GM19468 (cell line): ENCODE measurements around the gene LCA5.
"Not testable (repeated sequence)": the region's sequence is repeated elsewhere in the genome, so short reads cannot be mapped to it uniquely, and the experiment has no call there.

Source experiments
- ATAC-seq: cut with Tn5 transposase; IDR thresholded peaks from one replicate; pipeline ENCODE4 v1.9.1; 2021; ENCODE audit warnings: mild to moderate bottlenecking, moderate library complexity, moderate number of reproducible peaks; ENCODE audit not compliant: unreplicated experiment; ENCODE audit errors: extremely low read depth

Gene LCA5

DNA sequence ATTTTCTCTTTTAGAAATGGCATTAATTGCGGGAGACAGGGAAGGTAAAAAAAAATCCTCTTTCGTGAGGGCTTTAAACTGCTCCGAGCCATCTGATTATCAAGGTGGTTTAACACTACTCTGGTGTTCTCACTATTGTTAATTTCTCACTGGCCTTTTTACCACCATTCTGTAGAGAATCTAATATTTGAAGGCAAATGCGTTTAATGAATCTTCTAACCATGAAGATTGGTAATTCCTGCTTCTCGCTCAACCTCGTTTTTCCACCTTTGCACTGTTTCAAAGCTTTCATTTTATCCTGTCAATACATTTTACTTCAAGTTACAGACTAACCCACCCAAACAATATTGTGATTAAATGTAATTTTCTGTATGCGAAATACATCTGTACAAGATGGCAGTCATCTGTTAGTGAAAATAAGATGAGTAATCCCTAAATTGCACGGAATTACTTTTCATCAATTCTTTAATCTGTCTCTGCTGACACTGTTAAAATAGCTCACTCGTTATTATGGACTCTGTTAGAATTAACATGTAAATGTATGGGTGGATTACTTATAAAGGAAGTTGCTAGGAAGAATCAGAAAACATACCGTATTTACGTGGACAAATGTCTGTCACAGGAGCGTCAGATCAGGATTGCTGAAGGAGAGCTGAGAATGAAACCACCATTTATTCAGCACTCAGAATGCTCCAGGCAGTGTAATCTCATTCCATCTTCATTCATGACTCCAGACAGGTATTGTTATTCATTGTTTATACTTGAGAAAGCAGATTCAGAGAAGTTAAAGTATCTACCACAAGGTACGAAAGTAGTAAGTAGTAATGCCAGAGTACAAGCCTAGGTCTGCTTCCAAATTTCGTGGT lies 1.1 kb upstream of the LCA5 start:
- ATAC-seq = no peak

DNA sequence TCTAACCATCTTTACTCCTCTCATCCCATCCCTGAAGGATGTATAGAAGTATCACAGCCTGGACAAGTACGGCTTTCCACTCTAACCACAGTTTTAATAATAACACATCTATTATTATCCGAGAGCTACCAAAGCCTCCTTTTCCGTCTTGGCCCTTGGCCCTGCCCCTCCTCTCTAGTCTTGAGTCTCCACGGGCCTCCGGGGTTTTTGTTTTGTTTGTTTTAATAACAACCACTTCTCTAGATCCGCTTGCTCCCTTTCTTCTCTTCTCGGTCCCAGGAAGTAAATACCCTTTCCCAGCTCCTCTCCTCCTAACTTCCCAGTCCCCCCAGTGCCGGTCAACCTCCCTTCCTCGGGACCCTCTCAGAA lies 661 bp downstream of the LCA5 start:
- no peak for ATAC-seq

DNA sequence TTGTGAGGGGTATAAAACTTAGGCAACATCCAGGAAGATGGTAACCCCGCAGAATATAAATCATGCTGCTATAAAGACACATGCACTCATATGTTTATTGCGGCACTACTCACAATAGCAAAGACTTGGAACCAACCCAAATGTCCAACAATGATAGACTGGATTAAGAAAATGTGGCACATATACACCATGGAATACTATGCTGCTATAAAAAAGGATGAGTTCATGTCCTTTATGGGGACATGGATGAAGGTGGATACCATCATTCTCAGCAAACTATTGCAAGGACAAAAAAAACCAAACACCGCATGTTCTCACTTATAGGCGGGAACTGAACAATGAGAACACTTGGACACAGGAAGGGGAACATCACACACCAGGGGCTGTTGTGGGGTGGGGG lies 7.7 kb downstream of the LCA5 start:
- ATAC-seq = not testable (repeated sequence)

DNA sequence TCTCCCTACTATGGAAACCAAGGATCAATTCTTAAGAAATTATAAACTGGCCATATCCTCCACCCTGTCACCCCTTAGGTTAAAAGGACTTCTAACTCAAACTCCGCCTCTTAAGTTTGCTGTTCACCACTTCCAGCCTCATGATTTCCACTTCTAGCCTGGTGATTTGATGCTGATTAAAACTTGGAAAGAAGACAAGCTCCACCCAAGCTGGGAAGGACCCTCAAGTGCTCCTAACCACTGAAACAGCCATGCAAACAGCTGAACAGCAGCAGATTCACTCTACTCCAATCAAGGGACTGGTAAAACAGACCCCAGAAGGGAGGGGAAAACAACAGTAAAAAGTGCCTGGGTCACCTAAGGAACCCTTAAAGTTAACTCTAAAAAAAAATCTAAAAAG lies 10.3 kb downstream of the LCA5 start:
- no peak for ATAC-seq

DNA sequence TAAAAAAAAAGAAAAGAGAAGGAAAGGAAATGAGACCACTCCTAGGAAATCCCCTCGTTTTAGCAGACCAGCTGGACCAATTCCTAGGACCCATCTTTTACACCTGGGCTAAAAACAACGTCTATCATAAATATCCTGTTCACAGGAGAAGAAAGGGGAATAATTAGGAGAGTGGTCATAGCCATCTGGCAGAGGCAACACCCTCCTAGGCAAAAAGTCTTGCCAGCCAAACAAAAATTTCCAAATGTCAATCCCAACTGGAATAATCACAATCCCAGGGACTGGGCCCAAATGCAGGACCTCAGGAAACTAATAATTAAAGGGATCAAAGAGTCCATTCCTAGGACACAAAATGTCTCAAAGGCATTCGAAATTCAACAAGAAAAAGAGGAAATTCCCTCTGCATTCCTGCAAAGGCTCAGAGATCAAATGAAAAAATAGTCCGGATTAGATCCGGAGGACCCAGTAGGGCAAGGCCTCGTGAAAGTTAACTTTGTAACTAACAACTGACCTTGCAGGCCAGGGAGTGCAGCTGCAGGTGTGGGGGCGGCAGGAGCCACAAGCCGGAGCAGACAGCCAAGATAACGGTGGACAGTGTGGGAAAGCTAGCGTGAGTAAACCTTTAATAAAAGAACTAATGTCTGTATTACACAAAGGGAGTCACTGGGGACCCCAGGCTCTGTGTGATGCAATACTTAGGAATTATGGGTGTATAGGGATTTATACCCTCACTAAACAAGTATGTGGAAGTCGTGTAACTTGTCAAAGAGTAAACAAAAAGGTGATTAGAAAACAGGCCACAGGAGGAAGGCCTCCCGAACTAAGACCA lies 11.7 kb downstream of the LCA5 start:
- no peak for ATAC-seq

DNA sequence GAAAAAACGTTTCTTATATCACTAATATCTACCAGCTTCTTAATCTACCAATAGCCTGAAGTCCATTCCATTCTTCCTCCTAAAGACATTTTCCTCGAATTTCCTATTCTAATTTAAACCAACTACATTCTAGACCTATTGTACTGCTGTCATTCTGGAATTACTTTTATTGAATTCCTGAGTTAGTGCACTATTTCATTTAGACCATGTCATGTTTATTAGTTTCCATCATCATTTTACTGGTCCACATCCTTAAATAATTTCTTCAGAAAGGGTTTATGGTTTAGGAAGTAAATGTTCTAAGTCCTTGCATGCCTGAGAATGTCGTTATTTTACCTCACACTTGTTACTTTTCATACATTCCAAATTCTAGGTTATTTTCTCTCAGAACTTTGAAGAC lies 13.2 kb downstream of the LCA5 start:
- ATAC-seq = no peak

DNA sequence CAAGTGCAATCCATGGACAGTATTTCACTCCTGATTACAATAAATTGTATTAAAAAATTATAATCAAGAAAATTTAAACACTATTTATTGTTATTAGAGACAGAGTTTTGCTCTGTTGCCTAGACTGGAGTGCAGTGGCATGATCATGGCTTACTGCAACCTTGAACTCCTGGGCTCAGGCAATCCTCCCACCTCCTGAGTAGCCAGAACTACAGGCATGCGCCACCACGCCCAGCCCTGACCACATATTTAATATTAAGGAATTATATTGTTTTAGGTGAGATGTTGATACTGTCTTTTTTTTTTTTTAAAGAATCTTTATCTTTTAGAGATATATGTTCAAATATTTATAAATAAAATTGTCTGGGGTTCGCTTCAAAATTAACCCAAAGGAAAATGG lies 14.6 kb downstream of the LCA5 start:
- no peak for ATAC-seq

DNA sequence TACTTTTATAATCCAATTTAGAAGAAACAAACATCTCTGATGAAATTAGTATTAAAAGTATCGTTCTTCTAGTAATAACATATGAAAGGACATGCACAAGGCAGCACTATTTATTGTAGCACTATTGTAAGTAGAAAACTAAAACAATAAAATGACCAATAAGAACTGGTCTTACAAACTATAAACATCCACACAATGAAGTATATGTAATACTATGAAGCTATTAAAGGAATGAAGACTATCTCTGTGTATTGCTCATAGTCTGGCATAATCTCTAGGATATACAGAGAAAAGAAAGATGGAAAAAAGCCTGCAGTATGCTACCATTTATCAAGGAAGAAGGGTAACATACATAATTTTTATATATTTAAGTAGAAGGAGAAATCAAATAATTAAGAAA lies 16.7 kb downstream of the LCA5 start:
- no peak for ATAC-seq

DNA sequence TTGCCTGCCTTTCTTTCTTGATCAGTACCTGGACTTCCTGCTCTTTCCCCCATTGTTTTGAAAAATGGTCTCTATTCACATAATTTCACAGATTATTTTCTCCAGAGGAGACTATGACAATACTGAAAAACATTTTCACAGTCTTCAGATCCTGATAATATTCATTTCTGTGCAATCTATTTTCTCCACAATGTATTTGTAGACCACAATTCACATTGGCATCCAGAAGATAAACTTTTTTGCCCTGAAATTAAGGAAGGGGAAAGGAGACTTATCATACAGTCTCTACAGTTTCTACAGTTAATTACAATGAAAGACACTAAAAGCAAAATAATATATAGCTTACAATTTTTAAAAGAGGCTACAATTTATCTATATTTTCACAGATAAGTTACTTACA lies 18.4 kb downstream of the LCA5 start:
- ATAC-seq = no peak

DNA sequence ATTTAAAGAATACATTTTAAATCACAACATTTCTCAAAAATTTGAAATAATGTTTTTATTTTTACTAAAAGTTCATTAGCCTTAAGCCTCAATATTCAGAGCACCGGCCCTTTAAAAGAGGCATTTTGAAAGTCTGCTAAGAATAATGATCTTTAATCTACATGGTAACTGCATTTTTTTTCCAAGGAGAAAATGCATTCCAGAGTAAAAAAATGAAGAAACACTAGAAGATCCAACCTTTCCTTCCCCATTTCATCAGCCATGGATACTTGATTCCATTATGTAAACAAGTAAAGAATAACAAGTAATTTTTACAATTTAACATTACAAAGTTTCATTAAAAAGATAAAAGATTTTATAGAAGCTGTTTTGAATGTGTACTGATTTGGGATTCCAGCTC lies 21.8 kb downstream of the LCA5 start:
- ATAC-seq = no peak

DNA sequence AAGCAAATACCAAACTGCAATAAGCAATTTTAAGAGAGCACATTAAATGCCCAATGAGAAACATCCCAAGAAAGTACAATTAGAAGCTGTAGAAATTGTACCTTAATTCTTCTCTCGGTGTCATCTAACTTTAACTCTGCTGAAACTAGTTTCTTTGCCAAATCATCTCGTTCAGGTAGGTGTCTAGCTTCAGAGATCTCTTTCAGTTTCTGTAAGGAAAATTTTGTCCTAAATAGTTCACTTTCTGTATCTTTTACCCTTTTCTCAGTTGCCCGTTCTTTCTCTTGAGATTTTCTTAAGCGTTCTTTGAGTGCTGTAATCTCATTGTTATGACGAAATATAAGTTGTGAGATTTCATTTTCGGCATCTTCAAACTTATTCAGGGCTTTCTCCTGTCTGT lies 24.1 kb downstream of the LCA5 start:
- ATAC-seq = no peak

DNA sequence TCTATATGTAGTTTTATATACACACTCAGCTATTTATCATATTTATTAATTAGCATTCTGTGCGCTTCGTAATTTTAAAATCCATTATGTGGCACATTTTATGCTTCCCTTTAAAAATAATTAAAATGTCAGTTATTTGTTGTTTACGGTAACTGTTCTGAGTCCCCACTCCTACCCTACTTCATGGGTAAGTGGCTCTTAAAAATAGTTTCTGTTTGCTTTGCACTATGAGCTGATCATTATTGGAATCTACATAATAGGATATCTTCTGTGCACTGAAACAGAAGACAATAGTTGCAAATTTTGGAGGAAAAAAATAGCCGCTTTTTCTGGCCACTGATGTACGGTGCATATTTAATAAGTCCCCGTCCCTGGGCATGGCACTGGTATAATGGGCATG lies 25.2 kb downstream of the LCA5 start:
- no peak for ATAC-seq

DNA sequence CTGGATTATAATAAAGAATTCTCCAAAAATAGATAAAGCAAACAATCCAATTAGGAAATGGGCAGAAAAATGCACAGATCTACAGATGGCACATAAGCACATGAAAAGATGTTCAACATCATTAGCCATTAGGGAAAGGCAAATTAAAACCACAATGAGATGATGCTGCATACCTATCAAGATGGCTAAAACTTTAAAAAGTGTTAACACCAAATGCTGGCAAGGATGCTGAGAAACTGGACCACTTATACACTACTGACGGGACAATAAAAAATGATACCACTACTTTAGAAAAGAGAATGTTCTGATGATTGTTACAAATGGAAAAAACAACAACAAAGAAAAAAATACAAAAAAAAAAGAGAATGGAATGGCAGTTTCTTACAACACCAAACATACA lies 26.5 kb downstream of the LCA5 start:
- ATAC-seq = no peak

DNA sequence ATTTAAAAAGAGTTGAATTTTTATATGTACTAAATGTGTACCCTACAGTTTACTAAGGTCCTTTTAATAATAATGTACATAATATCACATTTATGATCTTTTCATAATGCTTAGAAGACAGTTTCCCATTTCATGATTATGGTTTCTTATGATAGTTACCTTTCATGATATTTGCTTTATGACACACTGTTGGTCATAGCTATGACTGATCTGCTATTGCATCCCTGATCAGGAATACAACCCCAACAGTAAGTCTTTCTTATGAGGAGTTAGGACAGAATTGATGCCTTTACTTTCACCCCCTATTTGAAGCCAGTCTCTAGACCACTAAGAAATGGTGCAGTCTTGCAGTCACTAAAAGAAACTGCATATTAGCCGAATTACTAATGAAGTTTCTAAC lies 31.0 kb downstream of the LCA5 start:
- no peak for ATAC-seq

DNA sequence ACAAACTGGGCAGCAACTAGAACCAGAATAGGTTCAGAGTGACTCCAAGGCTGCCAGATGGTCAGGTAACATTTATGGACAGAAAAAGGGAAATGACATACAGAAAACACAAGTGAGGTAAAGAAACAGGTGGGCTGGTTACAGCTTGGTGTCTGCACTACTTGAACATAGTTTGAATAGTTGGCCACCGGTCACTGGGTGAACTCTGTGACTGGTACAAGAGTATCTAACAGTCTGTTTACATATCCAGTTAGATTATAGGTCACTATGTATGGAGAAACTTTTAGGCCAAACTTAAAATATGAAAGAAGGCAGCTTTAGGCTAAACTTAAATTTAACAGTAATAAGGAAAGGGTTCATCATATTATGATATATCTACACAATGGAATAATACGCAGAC lies 32.9 kb downstream of the LCA5 start:
- ATAC-seq = no peak

DNA sequence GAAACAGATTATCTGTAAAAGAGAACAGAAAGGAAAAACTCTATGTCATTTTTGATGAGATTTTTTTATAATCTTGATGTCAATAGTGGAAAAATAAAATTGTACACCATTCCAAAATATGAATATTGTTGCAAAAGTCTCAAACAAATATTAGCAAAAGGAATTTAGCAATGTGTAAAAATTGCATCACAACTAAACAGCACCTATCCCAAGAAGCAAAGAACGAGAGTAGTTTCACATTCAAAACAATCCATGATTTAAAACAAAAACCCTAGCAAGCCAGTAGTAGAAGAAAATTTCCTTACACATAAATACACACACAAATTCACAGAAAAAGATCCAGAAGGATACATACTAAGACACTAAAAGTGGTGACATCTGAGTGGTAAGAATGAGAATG lies 38.4 kb downstream of the LCA5 start:
- no peak for ATAC-seq

DNA sequence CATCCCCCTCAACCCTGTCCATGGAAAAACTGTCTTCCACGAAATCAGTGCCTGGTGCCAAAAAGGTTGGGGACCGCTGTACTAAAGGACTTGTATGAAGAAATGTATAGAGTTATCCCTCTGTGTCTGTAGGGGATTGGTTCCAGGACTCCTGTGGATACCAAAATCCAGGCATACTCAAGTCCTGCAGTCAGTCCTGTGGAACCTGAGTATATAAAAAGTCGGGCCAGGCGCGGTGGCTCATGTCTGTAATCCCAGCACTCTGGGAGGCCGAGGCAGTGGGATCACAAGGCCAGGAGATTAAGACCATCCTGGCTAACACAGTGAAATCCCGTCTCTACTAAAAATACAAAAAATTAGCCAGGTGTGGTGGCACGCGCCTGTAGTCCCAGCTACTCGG lies 42.0 kb downstream of the LCA5 start:
- ATAC-seq = no peak

DNA sequence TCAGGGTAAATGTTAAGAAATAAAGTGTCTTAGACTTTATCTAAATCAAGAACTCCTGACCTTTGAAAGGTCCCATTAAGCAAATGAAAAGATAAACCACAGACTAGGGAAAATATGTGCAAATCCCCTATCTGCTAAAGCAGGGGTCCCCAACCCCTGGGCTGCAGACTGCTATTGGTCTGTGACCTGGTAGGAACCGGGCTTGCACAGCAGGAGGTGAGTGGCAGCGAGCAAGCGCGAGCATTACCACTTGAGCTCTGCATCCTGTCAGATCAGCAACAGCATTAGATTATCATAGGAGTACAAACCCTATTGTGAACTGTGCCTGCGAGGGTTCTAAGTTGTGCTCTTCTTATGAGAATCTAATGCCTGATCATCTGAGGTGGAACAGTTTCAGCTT lies 42.4 kb downstream of the LCA5 start:
- no peak for ATAC-seq

DNA sequence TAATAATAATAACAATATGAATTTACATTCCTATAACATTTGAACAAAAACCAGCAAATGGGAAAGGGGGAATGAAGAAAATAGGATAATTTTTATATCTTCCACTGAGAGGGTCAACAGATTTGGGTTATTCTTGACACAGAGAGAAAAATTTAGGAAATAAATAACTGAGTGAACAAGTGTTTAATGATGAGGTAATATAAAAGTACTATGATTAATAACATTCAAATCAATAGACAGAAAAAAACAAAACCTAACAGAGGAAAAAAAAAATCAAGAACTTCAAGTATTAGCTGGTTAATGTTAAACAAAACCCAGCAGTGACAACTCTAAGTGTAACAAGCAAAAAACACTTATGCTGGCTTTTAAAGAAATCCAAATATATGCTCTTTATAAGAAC lies 66.5 kb downstream of the LCA5 start:
- ATAC-seq = no peak

DNA sequence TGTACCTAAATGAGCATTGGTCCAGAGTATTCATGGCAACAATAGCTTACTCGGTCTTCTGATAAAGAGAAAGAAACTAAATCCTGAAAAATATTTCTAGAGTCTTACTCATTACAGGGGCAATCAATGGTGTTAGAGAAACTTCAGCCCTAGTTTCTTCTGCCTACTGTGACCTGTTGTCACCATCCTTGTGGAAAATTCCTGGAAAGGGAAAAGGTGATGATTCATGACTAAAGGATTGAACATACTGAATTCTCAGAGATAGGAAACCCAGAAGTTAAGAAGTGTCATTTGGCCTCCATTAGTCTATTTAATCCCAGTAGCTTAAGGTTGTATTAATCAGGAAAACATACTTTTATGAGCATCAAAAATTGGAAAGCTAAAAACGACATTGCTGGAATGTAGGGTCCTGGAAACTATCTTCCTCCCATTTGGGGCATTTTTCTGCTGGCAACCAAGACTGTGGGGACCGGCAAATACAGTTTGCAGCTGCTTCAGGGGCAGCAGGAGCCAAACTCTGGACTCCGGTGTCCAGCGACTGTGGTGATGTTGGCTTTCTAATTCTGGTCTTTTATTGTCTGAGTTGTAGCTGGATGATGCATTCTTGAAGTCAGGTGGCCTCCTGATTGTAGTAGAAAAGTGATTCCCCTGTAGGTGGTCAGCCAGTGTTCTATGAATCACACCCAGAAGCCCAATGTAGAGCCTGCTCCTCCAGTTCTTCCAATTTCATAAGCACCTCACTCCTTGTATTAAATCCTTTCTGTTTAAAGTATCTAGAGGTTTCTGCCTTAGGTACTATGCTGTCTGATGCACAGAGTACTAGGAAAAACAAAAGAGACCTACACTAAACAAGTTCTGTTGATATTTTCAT lies 67.6 kb downstream of the LCA5 start:
- no peak for ATAC-seq

DNA sequence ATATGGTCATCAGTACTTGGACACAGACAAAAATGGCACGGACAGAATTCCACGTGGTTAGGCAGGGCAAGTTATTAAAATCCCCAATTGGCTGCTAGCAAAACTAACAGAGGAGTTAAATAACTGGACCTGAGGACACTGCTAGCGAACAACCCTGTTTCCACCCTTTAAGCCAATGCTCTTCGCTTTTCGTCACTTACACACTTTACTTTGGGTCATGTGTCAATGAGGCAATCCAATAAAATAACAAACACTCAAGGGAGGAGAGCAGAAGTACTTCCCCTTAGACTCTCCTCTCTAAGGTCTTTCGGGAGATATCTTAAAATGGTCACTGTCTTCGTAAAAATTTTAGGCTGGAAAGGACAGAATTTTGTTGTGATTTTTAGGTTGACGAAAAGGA lies 68.6 kb downstream of the LCA5 start:
- ATAC-seq = no peak
